Mucosa of descending colon (tissue), 3 donors: ENCODE measurements around the gene ARSB. TPM values are rescaled to one million over a fixed set of nuclear protein-coding genes. Genes with fewer than 3 reads are reported as not detected.
"Not testable (repeated sequence)": the region's sequence is repeated elsewhere in the genome, so short reads cannot be mapped to it uniquely, and the experiment has no call there.

ENCODE experiments used
- ATAC-seq: fragments of 200-7000 bp; cut with Tn5 transposase; one replicate; pipeline ENCODE4 v1.9.1; 2020; ENCODE audit warnings: mild to moderate bottlenecking, moderate library complexity
- DNase-seq, 3 donors: peaks; one replicate each; pipeline ENCODE4 v3.0.0-alpha.2; 2020
- H3K36me3 ChIP-seq: fragments of 200-600 bp; one replicate; pipeline ENCODE4 v1.8.0; 2021; ENCODE audit warnings: low read depth, mild to moderate bottlenecking
- H3K4me1 ChIP-seq: fragments of 200-600 bp; one replicate; pipeline ENCODE4 v1.8.0; 2021; ENCODE audit warnings: low read depth, mild to moderate bottlenecking
- H3K4me3 ChIP-seq: fragments of 200-600 bp; one replicate; pipeline ENCODE4 v1.8.0; 2021; ENCODE audit warnings: mild to moderate bottlenecking
- H3K9me3 ChIP-seq: fragments of 200-600 bp; one replicate; pipeline ENCODE4 v1.8.0; 2021; ENCODE audit warnings: mild to moderate bottlenecking
- CTCF ChIP-seq: fragments of 200-600 bp; IDR thresholded peaks from one replicate; pipeline ENCODE4 v1.8.0; 2022; ENCODE audit warnings: antibody characterized with exemption, mild to moderate bottlenecking
- intact Hi-C, 2 donors: fragments of 100-400 bp; cut with DNase I in 1 of 2; cut with micrococcal nuclease in 1 of 2; formaldehyde crosslinking; loops; one replicate each; pipeline versions ENCODE4 v1.11.0 to v1.11.1; 2022; cut with DNase I, micrococcal nuclease
- total RNA-seq, 3 donors: library from RNA; stranded (reverse); fragmentation: NEBNext Ultra II Directional in 2 of 3; extraction: Animal tissue kit (Norgen Biotek cat#: 25700) in 2 of 3; gene quantifications; one replicate each; pipeline versions ENCODE4 v1.2.1 to v1.2.4, GENCODE V29; 2021 to 2023
- donor health status: DM: no; HTN: no; CAD: no; lungs with moderate emphysema.
- donor health status: DM: no; HTN: no; CAD: no.
- donor health status: DM: no; HTN: yes; CAD: no.

ARSB gene
- total RNA-seq, 3 donors from 2014 or later: 8.1 to 14.4 (median 14.1) TPM

DNA sequence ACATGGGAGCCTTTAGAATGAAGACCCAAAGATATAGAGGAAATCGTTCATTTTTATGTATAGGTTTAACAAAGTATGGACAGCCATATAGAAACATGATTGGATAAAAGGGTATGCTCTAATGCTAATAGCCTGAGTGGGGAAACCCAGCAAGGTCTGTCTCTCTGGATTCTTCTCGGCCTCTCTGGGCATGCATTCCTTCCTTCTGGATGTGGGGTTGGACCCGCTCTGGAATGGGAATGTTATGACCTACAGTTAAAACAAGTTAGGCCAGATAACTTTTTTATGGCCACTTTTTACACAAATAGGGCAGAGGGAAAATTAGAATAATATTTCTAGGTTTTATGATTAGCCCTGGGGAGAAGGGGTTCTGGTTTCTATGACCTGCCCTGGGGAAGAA lies 103.2 kb downstream of the ARSB start:
- H3K4me3 ChIP-seq: no peak overlapping the region
- H3K36me3 ChIP-seq: no peaks in the 10 kb centered on the region
- DNase-seq (no peak), ATAC-seq (no peak)
- TF ChIP-seq CTCF: no peak
- H3K9me3 ChIP-seq: no peaks in the 10 kb centered on the region
- intact Hi-C loops: no loop called here
- no peaks in the 10 kb centered on the region for H3K4me1 ChIP-seq

DNA sequence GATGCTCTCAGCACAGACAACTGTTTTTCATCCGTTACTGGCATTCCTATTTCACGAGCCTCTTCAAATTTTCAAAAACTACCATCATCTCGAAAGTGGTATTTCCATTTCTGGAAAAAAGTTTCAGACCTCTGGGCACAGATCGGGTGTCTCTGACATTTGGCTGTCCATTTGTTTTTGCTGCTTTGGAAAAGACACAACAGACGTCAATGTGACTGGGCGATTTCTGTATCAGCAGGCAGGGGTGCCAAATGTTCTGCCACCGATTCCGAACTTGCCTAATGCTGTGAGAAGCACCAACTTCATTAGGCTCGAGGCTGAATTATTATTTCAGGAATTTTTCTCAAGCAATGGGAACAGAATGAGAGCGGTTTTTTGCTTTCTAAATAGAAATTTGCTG lies 105.6 kb downstream of the ARSB start:
- intact Hi-C loops: no loop called here
- TF ChIP-seq CTCF: no peak
- H3K4me1 ChIP-seq: no peaks in the 10 kb centered on the region
- H3K9me3 ChIP-seq: no peaks in the 10 kb centered on the region
- no peaks in the 10 kb centered on the region for H3K36me3 ChIP-seq
- H3K4me3 ChIP-seq: no peak overlapping the region
- ATAC-seq (no peak), DNase-seq (no peak)

- DNase-seq, H3K4me3 ChIP-seq, H3K36me3 ChIP-seq, H3K4me1 ChIP-seq, ATAC-seq, intact Hi-C loops, H3K9me3 ChIP-seq: not testable (repeated sequence)
Measured at GRCh38 chr5:78866076-78866475, 119.0 kb downstream of the ARSB start.

- DNase-seq (no peak), ATAC-seq (no peak)
- no peaks in the 10 kb centered on the region for H3K4me1 ChIP-seq
- H3K4me3 ChIP-seq: no peak overlapping the region
- no peak for TF ChIP-seq CTCF
- no peaks in the 10 kb centered on the region for H3K9me3 ChIP-seq
- H3K36me3 ChIP-seq: no peaks in the 10 kb centered on the region
- intact Hi-C loops: no loop called here
Measured at GRCh38 chr5:78858364-78858763, 126.7 kb downstream of the ARSB start.

DNA sequence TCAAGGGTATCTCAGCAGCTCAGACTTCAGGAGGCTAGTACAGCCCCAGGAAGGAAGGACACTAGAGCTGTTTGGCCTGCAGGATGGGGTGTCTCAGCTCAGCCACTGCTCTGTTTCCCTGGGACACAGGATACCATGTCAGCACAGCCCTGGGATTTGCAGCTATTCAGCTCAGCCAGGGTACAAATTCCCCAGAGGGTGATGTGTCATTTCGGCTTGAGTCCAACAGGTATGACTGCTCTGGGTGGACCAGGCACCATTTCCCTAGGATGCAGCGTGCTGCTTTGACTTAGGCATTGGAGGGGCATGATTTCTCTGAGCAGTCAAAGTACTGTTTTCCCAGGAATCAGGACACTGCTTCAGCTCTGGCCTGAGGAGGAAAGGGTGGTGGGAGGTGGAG lies 130.1 kb downstream of the ARSB start:
- Histone ChIP-seq H3K9me3 (no peaks in the 10 kb centered on the region), H3K4me3 (no peak overlapping the region), H3K4me1 (no peaks in the 10 kb centered on the region), H3K36me3 (no peaks in the 10 kb centered on the region)
- ATAC-seq (no peak), DNase-seq (no peak)
- intact Hi-C loops: no loop called here
- no peak for TF ChIP-seq CTCF

GRCh38 chr5:78851891-78852290 lies 133.2 kb downstream of the ARSB start:
- DNase-seq, ATAC-seq, H3K4me3 ChIP-seq, H3K9me3 ChIP-seq, intact Hi-C loops, H3K36me3 ChIP-seq, H3K4me1 ChIP-seq: not testable (repeated sequence)

- DNase-seq (no peak), ATAC-seq (no peak)
- TF ChIP-seq CTCF: no peak
- Histone ChIP-seq H3K36me3 (no peaks in the 10 kb centered on the region), H3K4me1 (no peaks in the 10 kb centered on the region), H3K4me3 (no peak overlapping the region), H3K9me3 (no peaks in the 10 kb centered on the region)
- intact Hi-C loops: no loop called here
Measured at GRCh38 chr5:78845470-78845869, 139.6 kb downstream of the ARSB start.
